ENCODE data around the gene SON. TPM values are rescaled to one million over a fixed set of nuclear protein-coding genes. Genes with fewer than 3 reads are reported as not detected.
A peak's percentile ranks its signal among the peaks of the same experiment; 100 is the strongest.

Gene SON
- total RNA-seq, 1 experiment from 2014 or later = 329 TPM

DNA sequence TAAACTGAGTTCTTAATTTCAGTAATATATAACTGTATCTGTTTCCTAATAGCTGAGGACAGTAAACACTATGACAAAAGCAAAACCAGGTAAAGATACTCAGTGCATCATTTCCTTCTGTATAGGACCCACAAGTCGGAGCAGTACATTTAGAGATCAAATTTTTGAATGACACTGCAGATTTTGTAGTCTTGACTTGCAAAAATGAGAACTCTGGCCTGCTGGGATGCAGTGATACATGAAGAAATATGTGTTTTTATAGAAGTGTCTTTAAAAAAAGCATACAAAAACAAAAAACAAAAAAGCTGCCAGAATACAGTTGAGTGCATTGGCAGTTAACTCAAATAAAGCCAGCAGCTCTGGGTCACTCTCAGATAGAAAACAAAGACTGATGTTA lies 19.9 kb upstream of the SON start:
- Histone ChIP-seq H3T11ph (ENCODE audit: low read length) (no peak overlapping the region), H3K23ac (ENCODE audit: insufficient read length, low read depth, low read length) (no peak overlapping the region), H3K9ac (ENCODE audit: extremely low read depth, insufficient read length, low read length) (no peak overlapping the region), H3K9me3 (ENCODE audit: control insufficient read depth, low read depth, low read length) (no peaks in the 10 kb centered on the region), H3K4ac (ENCODE audit: low read depth, low read length) (no peak overlapping the region), H4K8ac (replicated peaks; ENCODE audit: insufficient read length, low read depth, low read length) (no peak overlapping the region), H3K14ac (ENCODE audit: insufficient read depth, low read length) (no peak overlapping the region), H3K79me1 (ENCODE audit: insufficient read depth, low read depth, low read length, poor library complexity, severe bottlenecking) (no peaks in the 10 kb centered on the region), H3K23me2 (ENCODE audit: insufficient read length, low read depth, low read length, poor library complexity, severe bottlenecking) (no peaks in the 10 kb centered on the region), H3K27ac (ENCODE audit: insufficient read length, low read depth, low read length) (no peak overlapping the region), H3K18ac (ENCODE audit: insufficient read length, low read depth, low read length) (no peak overlapping the region), H4K91ac (ENCODE audit: insufficient read length, low read depth, low read length) (no peak overlapping the region), H2AK5ac (ENCODE audit: insufficient read length, low read length) (no peak overlapping the region), H2BK20ac (ENCODE audit: low read depth, low read length, poor library complexity, severe bottlenecking) (no peak overlapping the region), H4K20me1 (ENCODE audit: control insufficient read depth, insufficient read depth, insufficient read length) (no peaks in the 10 kb centered on the region), H3K79me2 (ENCODE audit: insufficient read depth, low read length) (no peaks in the 10 kb centered on the region), H2BK15ac (ENCODE audit: low read depth, low read length) (no peak overlapping the region), H4K5ac (ENCODE audit: insufficient read length, low read depth, low read length) (no peak overlapping the region), H3K27me3 (ENCODE audit: insufficient read depth, low read length) (no peaks in the 10 kb centered on the region), H3K56ac (ENCODE audit: insufficient read length, low read depth, low read length) (no peak overlapping the region), H3K4me1 (ENCODE audit: insufficient read depth, low read length) (no peaks in the 10 kb centered on the region), H2AFZ (ENCODE audit: low read length) (no peak overlapping the region), H2BK120ac (ENCODE audit: low read depth, low read length, poor library complexity, severe bottlenecking) (no peak overlapping the region), H3K4me2 (ENCODE audit: insufficient read depth, insufficient read length, low read length) (no peak overlapping the region), H2BK5ac (ENCODE audit: insufficient read length, low read length) (no peak overlapping the region), H2BK12ac (ENCODE audit: insufficient read length, low read depth, low read length) (no peak overlapping the region)
- Mint-ChIP-seq H3K36me3 (ENCODE audit: insufficient read depth in 1 of 3, low read depth in 3 of 3) (peaks cover 33 to 76% (median 61%) of the 10 kb centered on the region in 3 experiments; a peak in 6 of 7 replicates), H3K27ac (0 out of 7 replicates have a peak overlapping the region, but pooled peaks of 1 of the 3 experiments have one; percentile 40), H3K4me3 (no peak overlapping the region), H3K9me3 (no peaks in the 10 kb centered on the region), H3K4me1 (no peaks in the 10 kb centered on the region), H3K27me3 (ENCODE audit: low read depth) (no peaks in the 10 kb centered on the region)
- no CpG with 5 or more reads among the region's 1 CpG for WGBS (ENCODE audit: extremely low coverage, insufficient read length, low lambda C conversion rate)
- DNase-seq = no peak
- no peak for TF ChIP-seq CTCF (conservative IDR thresholded peaks at IDR 0.05)
